GM12892 (cell line): ENCODE data around the gene IQCK.
"Not testable (repeated sequence)": the region's sequence is repeated elsewhere in the genome, so short reads cannot be mapped to it uniquely, and the experiment has no call there.

Source experiments
- DNase-seq: peaks from one replicate; pipeline ENCODE4 v3.0.0; 2011; ENCODE audit not compliant: insufficient read length
- FAIRE-seq: peaks from 2 replicates; lab custom pipeline; 2011; peaks lifted over from hg19 to GRCh38; lab: Jason Lieb, UNC
- POLR2A ChIP-seq: IDR thresholded peaks from 2 replicates; pipeline ENCODE4 v1.6.1; 2011; ENCODE audit warnings: low read depth, low read length, control low read depth
- POLR2AphosphoS5 ChIP-seq: IDR thresholded peaks from 2 replicates; pipeline ENCODE4 v1.6.1; 2011; ENCODE audit warnings: low read depth, low read length, control low read depth
- TAF1 ChIP-seq: IDR thresholded peaks from 2 replicates; pipeline ENCODE4 v1.6.1; 2011; ENCODE audit warnings: low read depth, mild to moderate bottlenecking, control low read depth, low read length, borderline replicate concordance

The IQCK gene

GRCh38 chr16:19712418-19713058 is 5.5 kb upstream of the IQCK start:
- FAIRE-seq, result no peak
- no peak for DNase-seq
- no peak for TF ChIP-seq POLR2AphosphoS5
- TF ChIP-seq TAF1, result no peak

GRCh38 chr16:19713697-19714096 is 4.4 kb upstream of the IQCK start:
- TF ChIP-seq POLR2A (no peak), POLR2AphosphoS5 (no peak), TAF1 (no peak)
- no peak for DNase-seq
- no peak for FAIRE-seq

GRCh38 chr16:19715566-19715965 is 2.5 kb upstream of the IQCK start:
- DNase-seq, result no peak
- FAIRE-seq, result no peak
- TF ChIP-seq POLR2AphosphoS5, result no peak
- no peak for TF ChIP-seq POLR2A
- TF ChIP-seq TAF1, result no peak

GRCh38 chr16:19716183-19716582 is 1.9 kb upstream of the IQCK start:
- FAIRE-seq, result no peak
- no peak for DNase-seq
- TF ChIP-seq TAF1, result no peak
- TF ChIP-seq POLR2AphosphoS5, result no peak
- no peak for TF ChIP-seq POLR2A

- DNase-seq, FAIRE-seq: not testable (repeated sequence)
Measured at GRCh38 chr16:19716728-19717127, 1.3 kb upstream of the IQCK start.

GRCh38 chr16:19717314-19717713 is 757 bp upstream of the IQCK start:
- TF ChIP-seq POLR2AphosphoS5, result no peak
- no peak for DNase-seq
- peak; percentile 27 for FAIRE-seq

- no peak for DNase-seq
Measured at GRCh38 chr16:19718624-19718965, 524 bp downstream of the IQCK start.

GRCh38 chr16:19722269-19722952 is 4.3 kb downstream of the IQCK start:
- TF ChIP-seq TAF1 (no peak), POLR2A (no peak)
- DNase-seq (no peak), FAIRE-seq (no peak)

More at GRCh38 chr16:19718624-19718965, 524 bp downstream of the IQCK start:
- TF ChIP-seq POLR2A, result no peak
- TF ChIP-seq TAF1, result no peak
- no peak for TF ChIP-seq POLR2AphosphoS5
- FAIRE-seq, result no peak

GRCh38 chr16:19722981-19723380 is 4.9 kb downstream of the IQCK start:
- TF ChIP-seq POLR2AphosphoS5 (no peak), POLR2A (no peak), TAF1 (no peak)
- no peak for DNase-seq
- no peak for FAIRE-seq

GRCh38 chr16:19728636-19728965 is 10.5 kb downstream of the IQCK start:
- TF ChIP-seq POLR2A (no peak), TAF1 (no peak), POLR2AphosphoS5 (no peak)
- FAIRE-seq (no peak), DNase-seq (no peak)

GRCh38 chr16:19733551-19733950 is 15.5 kb downstream of the IQCK start:
- DNase-seq, result no peak
- no peak for FAIRE-seq
- TF ChIP-seq POLR2A (no peak), POLR2AphosphoS5 (no peak), TAF1 (no peak)

GRCh38 chr16:19735074-19735867 is 17.2 kb downstream of the IQCK start:
- FAIRE-seq (no peak), DNase-seq (no peak)

More at GRCh38 chr16:19735074-19735867, 17.2 kb downstream of the IQCK start:
- no peak for TF ChIP-seq POLR2AphosphoS5
- no peak for TF ChIP-seq TAF1
- TF ChIP-seq POLR2A, result no peak
